Cardiac muscle cell (in vitro differentiated cells and primary cell): Measurements from ENCODE around the gene DDIT4. TPM values are rescaled to one million over a fixed set of nuclear protein-coding genes. Genes with fewer than 3 reads are reported as not detected.
A peak's percentile ranks its signal among the peaks of the same experiment; 100 is the strongest.

Experiments used
- DNase-seq, 2 donors: peaks; one replicate each; pipeline versions ENCODE4 v3.0.0 to v3.0.0-alpha.2; 2010 to 2017; ENCODE audit warnings: low read depth in 1 of 2, low spot score in 1 of 2
- H3K27ac ChIP-seq: fragments of 200-600 bp; sonication (generic); 2 replicates; pipeline ENCODE4 v1.5.1; 2016
- H3K27me3 ChIP-seq: fragments of 200-600 bp; sonication (generic); 2 replicates; pipeline ENCODE4 v1.6.0; 2016; ENCODE audit warnings: control low read depth
- H3K36me3 ChIP-seq: fragments of 200-600 bp; sonication (generic); 2 replicates; pipeline ENCODE4 v1.5.1; 2016; ENCODE audit warnings: control low read depth
- H3K4me1 ChIP-seq: fragments of 200-600 bp; sonication (generic); 2 replicates; pipeline ENCODE4 v1.8.1; 2017; ENCODE audit warnings: low read depth, mild to moderate bottlenecking, mixed run types
- H3K4me3 ChIP-seq: fragments of 200-600 bp; sonication (generic); 2 replicates; pipeline ENCODE4 v1.5.1; 2016; ENCODE audit warnings: mild to moderate bottlenecking
- H3K9me3 ChIP-seq: fragments of 200-600 bp; sonication (generic); 2 replicates; pipeline ENCODE4 v1.5.1; 2017; ENCODE audit warnings: low read depth, mild to moderate bottlenecking, control low read depth
- polyA plus RNA-seq: library from polyadenylated mRNA; unstranded; fragments of >200 nt; fragmentation: Nextera tagmentation; extraction: Ambion mirVana; gene quantifications from 2 replicates; pipeline ENCODE4 v1.2.1, GENCODE V29; 2016
- total RNA-seq: library from RNA; depleted of rRNA; stranded (reverse); fragments of >200 nt; gene quantifications from 2 replicates; pipeline ENCODE4 v1.2.3, GENCODE V29; 2016
- TF ChIP-seq, protein P1 (sequence below): IDR thresholded peaks from 2 replicates; pipeline ENCODE4 v1.5.1; 2012; ENCODE audit warnings: low read depth, mild to moderate bottlenecking, low read length

Gene DDIT4
- total and polyA plus RNA-seq, 2 experiments from 2014 or later: 210 to 213 TPM

DNA sequence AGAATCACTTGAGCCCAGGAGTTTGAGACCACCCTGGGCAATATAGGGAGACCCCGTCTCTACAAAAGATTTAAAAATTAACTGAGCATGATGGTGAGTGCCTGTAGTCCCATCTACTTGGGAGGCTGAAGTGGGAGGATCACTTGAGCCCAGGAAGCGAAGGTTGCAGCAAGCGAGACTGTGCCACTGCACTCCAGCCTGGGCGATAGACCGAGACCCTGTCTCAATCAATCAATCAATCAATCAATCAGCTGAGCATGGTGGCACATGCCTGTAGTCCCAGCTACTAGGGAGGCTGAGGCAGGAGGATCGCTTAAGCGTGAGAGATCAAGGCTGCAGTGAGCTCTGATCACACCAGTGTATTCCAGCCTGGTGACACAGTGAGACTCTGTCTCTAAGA is 40.5 kb downstream of the DDIT4 start:
- Histone ChIP-seq H3K4me3 (no peak overlapping the region), H3K9me3 (no peaks in the 10 kb centered on the region), H3K4me1 (peaks cover 5% of the 10 kb centered on the region), H3K27ac (no peak overlapping the region), H3K27me3 (no peaks in the 10 kb centered on the region), H3K36me3 (no peaks in the 10 kb centered on the region)
- TF ChIP-seq, protein P1, sequence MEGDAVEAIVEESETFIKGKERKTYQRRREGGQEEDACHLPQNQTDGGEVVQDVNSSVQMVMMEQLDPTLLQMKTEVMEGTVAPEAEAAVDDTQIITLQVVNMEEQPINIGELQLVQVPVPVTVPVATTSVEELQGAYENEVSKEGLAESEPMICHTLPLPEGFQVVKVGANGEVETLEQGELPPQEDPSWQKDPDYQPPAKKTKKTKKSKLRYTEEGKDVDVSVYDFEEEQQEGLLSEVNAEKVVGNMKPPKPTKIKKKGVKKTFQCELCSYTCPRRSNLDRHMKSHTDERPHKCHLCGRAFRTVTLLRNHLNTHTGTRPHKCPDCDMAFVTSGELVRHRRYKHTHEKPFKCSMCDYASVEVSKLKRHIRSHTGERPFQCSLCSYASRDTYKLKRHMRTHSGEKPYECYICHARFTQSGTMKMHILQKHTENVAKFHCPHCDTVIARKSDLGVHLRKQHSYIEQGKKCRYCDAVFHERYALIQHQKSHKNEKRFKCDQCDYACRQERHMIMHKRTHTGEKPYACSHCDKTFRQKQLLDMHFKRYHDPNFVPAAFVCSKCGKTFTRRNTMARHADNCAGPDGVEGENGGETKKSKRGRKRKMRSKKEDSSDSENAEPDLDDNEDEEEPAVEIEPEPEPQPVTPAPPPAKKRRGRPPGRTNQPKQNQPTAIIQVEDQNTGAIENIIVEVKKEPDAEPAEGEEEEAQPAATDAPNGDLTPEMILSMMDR: no peak
- no peak for DNase-seq

- no peak overlapping the region for H3K4me3 ChIP-seq
- peaks cover 13% of the 10 kb centered on the region for H3K4me1 ChIP-seq
- H3K9me3 ChIP-seq: no peaks in the 10 kb centered on the region
- TF ChIP-seq, protein P1: no peak
- H3K36me3 ChIP-seq: no peaks in the 10 kb centered on the region
- no peaks in the 10 kb centered on the region for H3K27me3 ChIP-seq
- no peak for DNase-seq
- no peak overlapping the region for H3K27ac ChIP-seq
These were observed 41.3 kb downstream of the DDIT4 start for GRCh38 chr10:72315054-72315453.

GRCh38 chr10:72315611-72316385 is 42.1 kb downstream of the DDIT4 start:
- Histone ChIP-seq H3K9me3 (no peaks in the 10 kb centered on the region), H3K27me3 (no peaks in the 10 kb centered on the region), H3K36me3 (no peaks in the 10 kb centered on the region), H3K27ac (no peak overlapping the region), H3K4me3 (no peak overlapping the region), H3K4me1 (peaks cover 19% of the 10 kb centered on the region)
- TF ChIP-seq, protein P1: no peak
- DNase-seq: peak in 1 of 2 donors; percentile 92

DNA sequence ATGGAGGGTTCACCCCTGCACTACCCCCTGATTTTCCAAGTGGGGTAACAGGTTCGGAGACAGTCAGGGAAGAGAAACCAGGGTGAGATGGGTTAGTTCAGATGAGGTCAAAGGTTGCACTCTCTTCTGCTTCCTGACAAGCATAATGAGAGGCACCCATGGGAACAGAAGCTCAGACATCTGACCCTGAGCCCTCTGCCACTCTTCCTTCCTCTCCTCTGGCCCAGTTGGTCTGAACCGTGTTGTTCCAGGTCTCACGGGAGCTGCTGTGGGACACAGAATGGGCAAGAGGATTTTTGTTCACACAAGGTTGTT is 42.6 kb downstream of the DDIT4 start:
- no peak overlapping the region for H3K27ac ChIP-seq
- H3K4me1 ChIP-seq: peaks cover 24% of the 10 kb centered on the region
- H3K36me3 ChIP-seq: no peaks in the 10 kb centered on the region
- H3K4me3 ChIP-seq: no peak overlapping the region
- H3K27me3 ChIP-seq: no peaks in the 10 kb centered on the region
- TF ChIP-seq, protein P1: no peak
- DNase-seq: no peak
- no peaks in the 10 kb centered on the region for H3K9me3 ChIP-seq

DNA sequence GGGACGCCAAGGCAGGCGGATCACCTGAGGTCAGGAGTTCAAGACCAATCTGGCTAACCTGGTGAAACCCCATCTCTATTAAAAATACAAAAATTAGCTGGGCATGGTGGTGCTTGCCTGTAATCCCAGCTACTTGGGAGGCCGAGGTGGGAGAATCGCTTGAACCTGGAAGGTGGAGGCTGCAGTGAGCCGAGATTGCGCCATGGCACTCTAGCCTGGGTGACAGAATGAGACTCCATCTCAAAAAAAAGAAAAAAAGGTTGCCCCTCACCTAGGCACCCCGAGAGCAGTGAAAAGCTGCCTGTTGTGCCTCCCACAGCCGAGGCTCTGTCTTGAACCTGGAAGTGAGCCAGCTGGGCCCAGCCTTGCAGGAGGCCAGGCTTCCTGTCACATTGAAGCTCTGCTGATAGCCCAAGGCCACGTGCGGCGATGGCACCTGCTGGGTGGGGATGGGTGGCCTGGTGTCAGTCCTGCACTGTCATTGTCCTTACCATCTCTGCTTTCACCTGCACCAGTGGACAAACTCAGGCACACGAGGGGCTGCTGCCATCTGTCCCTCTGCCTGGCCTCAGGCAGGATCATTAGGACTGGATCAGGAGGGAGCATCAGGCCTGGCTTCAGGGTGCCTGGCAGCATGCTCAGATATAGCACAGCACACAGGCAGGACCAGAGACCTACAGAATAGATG is 43.2 kb downstream of the DDIT4 start:
- no peak for DNase-seq
- TF ChIP-seq, protein P1: no peak
- Histone ChIP-seq H3K4me1 (peaks cover 30% of the 10 kb centered on the region), H3K27ac (no peak overlapping the region), H3K36me3 (no peaks in the 10 kb centered on the region), H3K4me3 (no peak overlapping the region), H3K27me3 (no peaks in the 10 kb centered on the region), H3K9me3 (no peaks in the 10 kb centered on the region)
